PC-9 (cell line): Measurements from ENCODE around the gene KCNK10. TPM values are rescaled to one million over a fixed set of nuclear protein-coding genes. Genes with fewer than 3 reads are reported as not detected.

Source experiments
- BruUV-seq: library from RNA; stranded (reverse); fragments of 400-500 nt; replicated peaks from 2 replicates; lab custom pipeline; 2021; lab: Mats Ljungman, UMichigan
- CTCF ChIA-PET: fragments of 300-600 bp; sonication (Branson Sonifier 250); formaldehyde crosslinking; loops from one replicate; lab custom pipeline; 2022; ENCODE audit warnings: antibody characterized with exemption; lab: Charles Lee
- POLR2A ChIA-PET: fragments of 300-600 bp; sonication (Branson Sonifier 250); formaldehyde crosslinking; loops from one replicate; lab custom pipeline; 2022; ENCODE audit warnings: antibody characterized with exemption; ENCODE audit not compliant: unreplicated experiment; lab: Charles Lee
- DNase-seq, 2 experiments: peaks; one replicate each; pipeline versions ENCODE4 v3.0.0 to v3.0.0-alpha.2; 2015 to 2022; ENCODE audit warnings: mixed read lengths in 1 of 2
- H2AFZ ChIP-seq: fragments of 200-600 bp; sonication (generic); 2 replicates; pipeline ENCODE4 v1.8.1; 2017; ENCODE audit warnings: antibody characterized with exemption
- H3F3A ChIP-seq: fragments of 200-600 bp; sonication (generic); 2 replicates; pipeline ENCODE4 v1.8.1; 2017; ENCODE audit warnings: antibody characterized with exemption, mild to moderate bottlenecking, low read depth; ENCODE audit not compliant: insufficient read depth
- H3K27ac ChIP-seq: fragments of 200-600 bp; sonication (generic); 2 replicates; pipeline ENCODE4 v1.6.1; 2016; ENCODE audit warnings: mixed run types
- H3K27me3 ChIP-seq: fragments of 200-600 bp; sonication (generic); 2 replicates; pipeline ENCODE4 v1.6.1; 2016; ENCODE audit warnings: low read depth, mixed run types; ENCODE audit not compliant: insufficient read depth
- H3K36me3 ChIP-seq: fragments of 200-600 bp; sonication (generic); 2 replicates; pipeline ENCODE4 v1.6.1; 2016; ENCODE audit warnings: low read depth, mixed run types
- H3K4me1 ChIP-seq: fragments of 200-600 bp; sonication (generic); replicated peaks from 2 replicates; pipeline ENCODE4 v1.6.1; 2016; ENCODE audit warnings: mixed run types; ENCODE audit not compliant: insufficient read depth
- H3K4me2 ChIP-seq: fragments of 200-600 bp; sonication (generic); 2 replicates; pipeline ENCODE4 v1.6.1; 2017; ENCODE audit warnings: mixed run types
- H3K4me3 ChIP-seq: fragments of 200-600 bp; sonication (generic); 2 replicates; pipeline ENCODE4 v1.6.1; 2016; ENCODE audit warnings: mixed run types
- H3K79me2 ChIP-seq: fragments of 200-600 bp; sonication (generic); 2 replicates; pipeline ENCODE4 v1.6.1; 2017; ENCODE audit warnings: low read depth, mixed run types
- H3K9me2 ChIP-seq: fragments of 200-600 bp; sonication (generic); 2 replicates; pipeline ENCODE4 v1.8.1; 2017; ENCODE audit warnings: mild to moderate bottlenecking; ENCODE audit not compliant: insufficient read depth
- H3K9me3 ChIP-seq: fragments of 200-600 bp; sonication (generic); 2 replicates; pipeline ENCODE4 v1.8.1; 2016; ENCODE audit warnings: low read depth; ENCODE audit not compliant: insufficient read depth
- H4K20me1 ChIP-seq: fragments of 200-600 bp; sonication (generic); 2 replicates; pipeline ENCODE4 v1.8.1; 2017; ENCODE audit not compliant: insufficient read depth
- CTCF ChIP-seq: fragments of 200-600 bp; sonication (generic); conservative IDR thresholded peaks from 2 replicates; pipeline ENCODE4 v1.6.1; 2017; ENCODE audit warnings: mixed run types, antibody characterized with exemption, mild to moderate bottlenecking, moderate library complexity
- EZH2 ChIP-seq: fragments of 200-600 bp; sonication (generic); IDR thresholded peaks from 2 replicates; pipeline ENCODE4 v1.8.0; 2017; ENCODE audit warnings: antibody characterized with exemption, low read depth
- intact Hi-C: fragments of 100-400 bp; cut with micrococcal nuclease; formaldehyde crosslinking; loops from one replicate; pipeline ENCODE4 v1.10.0; 2022; ENCODE audit not compliant: unreplicated experiment
- total RNA-seq: library from RNA; stranded (reverse); gene quantifications from 2 replicates; pipeline ENCODE4 v1.2.3, GENCODE V29; 2021

KCNK10 gene
- total RNA-seq, 1 experiment from 2014 or later, result not detected

GRCh38 chr14:88199882-88200281 lies 123.2 kb downstream of the KCNK10 start:
- Histone ChIP-seq H3K4me1 (no peaks in the 10 kb centered on the region), H3K79me2 (no peaks in the 10 kb centered on the region), H3K36me3 (no peaks in the 10 kb centered on the region), H4K20me1 (no peaks in the 10 kb centered on the region), H3K27me3 (peaks cover 18% of the 10 kb centered on the region), H3F3A (no peaks in the 10 kb centered on the region), H3K4me3 (no peak overlapping the region), H3K27ac (no peak overlapping the region), H3K9me3 (no peaks in the 10 kb centered on the region), H2AFZ (no peak overlapping the region), H3K9me2 (no peaks in the 10 kb centered on the region), H3K4me2 (no peak overlapping the region)
- no peak for DNase-seq
- ChIA-PET CTCF (no interaction called here), POLR2A (no interaction called here)
- intact Hi-C loops, result no loop called here
- BruUV-seq, result no TSS peak
- no peak for TF ChIP-seq EZH2
- TF ChIP-seq CTCF, result no peak

GRCh38 chr14:88198446-88198845 lies 124.6 kb downstream of the KCNK10 start:
- H3K4me2 ChIP-seq, result no peak overlapping the region
- H3K4me3 ChIP-seq, result no peak overlapping the region
- H3K27me3 ChIP-seq, result peaks cover 33% of the 10 kb centered on the region
- ChIA-PET CTCF (no interaction called here), POLR2A (no interaction called here)
- H3K36me3 ChIP-seq, result no peaks in the 10 kb centered on the region
- H3K4me1 ChIP-seq, result no peaks in the 10 kb centered on the region
- intact Hi-C loops, result no loop called here
- H3K79me2 ChIP-seq, result no peaks in the 10 kb centered on the region
- H3K9me2 ChIP-seq, result no peaks in the 10 kb centered on the region
- DNase-seq, result no peak
- no TSS peak for BruUV-seq
- no peaks in the 10 kb centered on the region for H3K9me3 ChIP-seq
- TF ChIP-seq CTCF (no peak), EZH2 (no peak)
- no peaks in the 10 kb centered on the region for H3F3A ChIP-seq
- H3K27ac ChIP-seq, result no peak overlapping the region
- H4K20me1 ChIP-seq, result no peaks in the 10 kb centered on the region
- no peak overlapping the region for H2AFZ ChIP-seq

- Histone ChIP-seq H3K4me3 (no peak overlapping the region), H3K9me3 (no peaks in the 10 kb centered on the region), H3K79me2 (no peaks in the 10 kb centered on the region), H3K27me3 (peaks cover 48% of the 10 kb centered on the region), H2AFZ (no peak overlapping the region), H3F3A (no peaks in the 10 kb centered on the region), H3K9me2 (no peaks in the 10 kb centered on the region), H4K20me1 (no peaks in the 10 kb centered on the region), H3K36me3 (no peaks in the 10 kb centered on the region), H3K4me2 (no peak overlapping the region), H3K27ac (no peak overlapping the region), H3K4me1 (no peaks in the 10 kb centered on the region)
- no TSS peak for BruUV-seq
- DNase-seq, result no peak
- POLR2A ChIA-PET, result no interaction called here
- intact Hi-C loops, result loop anchor here (2.0 kb wide), 1 partner anchor 16 kb away; no protein-coding TSS in a partner anchor
- TF ChIP-seq CTCF, result no peak
- TF ChIP-seq EZH2, result no peak
- CTCF ChIA-PET, result no interaction called here
Observed at GRCh38 chr14:88196925-88197324, 126.1 kb downstream of the KCNK10 start.
